ENCODE results near the gene ACTN3.

DNA sequence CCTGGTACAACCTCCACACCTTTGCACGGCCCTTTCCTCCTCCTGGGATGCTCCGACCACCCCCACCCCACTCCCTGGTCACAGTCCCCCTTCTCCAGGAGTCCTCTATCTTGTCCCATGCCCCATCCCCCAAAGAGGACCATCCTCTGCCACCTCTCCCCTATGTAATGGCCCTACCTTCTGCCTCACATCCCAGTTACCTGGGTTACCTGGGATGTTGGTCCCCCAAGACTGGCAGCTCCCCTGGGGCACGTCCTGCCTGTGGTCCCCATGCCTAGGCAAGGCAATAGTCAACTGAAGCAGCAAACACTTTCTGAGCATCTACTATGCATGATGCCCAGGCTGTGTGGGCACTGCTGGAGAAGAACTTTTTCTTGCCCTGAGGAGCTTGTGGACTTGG is 8.7 kb downstream of the ACTN3 start:
- TF ChIP-seq, protein P1, sequence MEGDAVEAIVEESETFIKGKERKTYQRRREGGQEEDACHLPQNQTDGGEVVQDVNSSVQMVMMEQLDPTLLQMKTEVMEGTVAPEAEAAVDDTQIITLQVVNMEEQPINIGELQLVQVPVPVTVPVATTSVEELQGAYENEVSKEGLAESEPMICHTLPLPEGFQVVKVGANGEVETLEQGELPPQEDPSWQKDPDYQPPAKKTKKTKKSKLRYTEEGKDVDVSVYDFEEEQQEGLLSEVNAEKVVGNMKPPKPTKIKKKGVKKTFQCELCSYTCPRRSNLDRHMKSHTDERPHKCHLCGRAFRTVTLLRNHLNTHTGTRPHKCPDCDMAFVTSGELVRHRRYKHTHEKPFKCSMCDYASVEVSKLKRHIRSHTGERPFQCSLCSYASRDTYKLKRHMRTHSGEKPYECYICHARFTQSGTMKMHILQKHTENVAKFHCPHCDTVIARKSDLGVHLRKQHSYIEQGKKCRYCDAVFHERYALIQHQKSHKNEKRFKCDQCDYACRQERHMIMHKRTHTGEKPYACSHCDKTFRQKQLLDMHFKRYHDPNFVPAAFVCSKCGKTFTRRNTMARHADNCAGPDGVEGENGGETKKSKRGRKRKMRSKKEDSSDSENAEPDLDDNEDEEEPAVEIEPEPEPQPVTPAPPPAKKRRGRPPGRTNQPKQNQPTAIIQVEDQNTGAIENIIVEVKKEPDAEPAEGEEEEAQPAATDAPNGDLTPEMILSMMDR (IDR thresholded peaks at IDR 0.05), result no peak
- TF ChIP-seq POLR2A (IDR thresholded peaks at IDR 0.05), result no peak
- no peak for TF ChIP-seq EP300 (IDR thresholded peaks at IDR 0.05)

Measured in tibial nerve (tissue), 4 donors.